HG02943 (cell line): ENCODE data around the gene UQCC5.

ENCODE experiments used
- ATAC-seq: cut with Tn5 transposase; IDR thresholded peaks from one replicate; pipeline ENCODE4 v1.9.1; 2021; ENCODE audit warnings: mild to moderate bottlenecking, low read depth, moderate library complexity; ENCODE audit not compliant: unreplicated experiment

Gene UQCC5

GRCh38 chr3:52503788-52504424 lies 32.5 kb upstream of the UQCC5 start:
- no peak for ATAC-seq

GRCh38 chr3:52504977-52505376 lies 31.4 kb upstream of the UQCC5 start:
- ATAC-seq = no peak

- no peak for ATAC-seq
Observed at GRCh38 chr3:52506266-52506966, 30.0 kb upstream of the UQCC5 start.

GRCh38 chr3:52507359-52507758 lies 29.0 kb upstream of the UQCC5 start:
- ATAC-seq = no peak

- ATAC-seq = no peak
Observed at GRCh38 chr3:52509753-52510328, 26.6 kb upstream of the UQCC5 start.

- no peak for ATAC-seq
Observed at GRCh38 chr3:52511509-52511908, 24.9 kb upstream of the UQCC5 start.

GRCh38 chr3:52512105-52512504 lies 24.3 kb upstream of the UQCC5 start:
- ATAC-seq = no peak

GRCh38 chr3:52512727-52513126 lies 23.7 kb upstream of the UQCC5 start:
- ATAC-seq = no peak

GRCh38 chr3:52513281-52513680 lies 23.1 kb upstream of the UQCC5 start:
- no peak for ATAC-seq

- no peak for ATAC-seq
Observed at GRCh38 chr3:52514576-52514975, 21.8 kb upstream of the UQCC5 start.

- no peak for ATAC-seq
Observed at GRCh38 chr3:52515192-52515591, 21.2 kb upstream of the UQCC5 start.

- ATAC-seq = no peak
Observed at GRCh38 chr3:52516509-52517195, 19.8 kb upstream of the UQCC5 start.

- ATAC-seq = no peak
Observed at GRCh38 chr3:52517796-52518722, 18.3 kb upstream of the UQCC5 start.

GRCh38 chr3:52518723-52519444 lies 17.5 kb upstream of the UQCC5 start:
- no peak for ATAC-seq

- no peak for ATAC-seq
Observed at GRCh38 chr3:52519445-52520140, 16.8 kb upstream of the UQCC5 start.

GRCh38 chr3:52520141-52520667 lies 16.2 kb upstream of the UQCC5 start:
- ATAC-seq = no peak

GRCh38 chr3:52520716-52521487 lies 15.5 kb upstream of the UQCC5 start:
- no peak for ATAC-seq

- ATAC-seq = no peak
Observed at GRCh38 chr3:52521488-52521824, 14.9 kb upstream of the UQCC5 start.
